ENCODE data around the gene SERINC2. TPM values are rescaled to one million over a fixed set of nuclear protein-coding genes. Genes with fewer than 3 reads are reported as not detected.
A peak's percentile ranks its signal among the peaks of the same experiment; 100 is the strongest.

The SERINC2 gene
- total and polyA plus RNA-seq, 2 of the 8 experiments (the other 6 are each of a cell fraction or from before 2014, with no cell fraction given) = 31.4 to 60.0 TPM

GRCh38 chr1:31435471-31436409 is 22.7 kb downstream of the SERINC2 start:
- Histone ChIP-seq H4K8ac (ENCODE audit: extremely low read depth, insufficient read depth, low read length) (no peak overlapping the region), H4K91ac (replicated peaks; ENCODE audit: insufficient read length, low read length) (no peak overlapping the region), H3K18ac (ENCODE audit: extremely low read depth, low read length) (no peak overlapping the region), H3K9me3 (ENCODE audit: insufficient read depth in 2 of 2, low read depth in 1 of 2, low read length in 1 of 2) (no peaks in the 10 kb centered on the region), H3K14ac (ENCODE audit: insufficient read length) (no peak overlapping the region), H2BK20ac (ENCODE audit: low read length) (no peak overlapping the region), H2BK12ac (ENCODE audit: low read depth, low read length) (no peak overlapping the region), H3K56ac (replicated peaks; ENCODE audit: insufficient read length, low read depth, low read length) (no peak overlapping the region), H3K4me3 (ENCODE audit: extremely low read depth in 1 of 4, insufficient read depth in 2 of 4, low read depth in 3 of 4, low read length in 4 of 4) (no peak overlapping the region), H2AK5ac (ENCODE audit: low read depth, low read length) (no peak overlapping the region), H3K36me3 (ENCODE audit: control insufficient read depth in 2 of 4, insufficient read depth in 4 of 4, low read length in 3 of 4) (peaks cover 0 to 11% (median 0%) of the 10 kb centered on the region in 4 experiments; a peak in 2 of 8 replicates), H3K4me1 (replicated peaks in 1 of 4; ENCODE audit: control insufficient read depth in 3 of 4, insufficient read depth in 4 of 4, low read length in 3 of 4) (peaks cover 0 to 5% (median 3%) of the 10 kb centered on the region in 4 experiments; a peak in 4 of 7 replicates), H3K79me1 (ENCODE audit: low read depth, low read length) (no peaks in the 10 kb centered on the region; the same call in 1 of the 2 replicates), H4K20me1 (replicated peaks in 1 of 2; ENCODE audit: control insufficient read depth in 1 of 2, insufficient read depth in 2 of 2, low read length in 2 of 2) (peaks cover 0 to 2% of the 10 kb centered on the region in 2 experiments), H2BK15ac (ENCODE audit: low read length) (no peak overlapping the region), H2BK5ac (ENCODE audit: low read depth, low read length) (no peak overlapping the region), H3K27me3 (replicated peaks in 1 of 4; ENCODE audit: control insufficient read depth in 3 of 4, extremely low read depth in 1 of 4, insufficient read depth in 3 of 4, low read length in 3 of 4) (no peaks in the 10 kb centered on the region), H3K79me2 (ENCODE audit: control insufficient read depth in 1 of 2, insufficient read depth in 2 of 2, low read length in 2 of 2) (no peaks in the 10 kb centered on the region), H2AFZ (ENCODE audit: low read length) (no peak overlapping the region), H2BK120ac (replicated peaks; ENCODE audit: low read depth, low read length) (no peak overlapping the region), H3K23ac (ENCODE audit: insufficient read length) (no peak overlapping the region), H3K9ac (replicated peaks in 1 of 4; ENCODE audit: extremely low read depth in 1 of 4, low read depth in 3 of 4, low read length in 3 of 4) (no peak overlapping the region; a peak in 1 of 7 replicates), H3K27ac (ENCODE audit: low read depth, low read length) (no peak overlapping the region), H3K4ac (replicated peaks; ENCODE audit: insufficient read length, low read depth, low read length) (no peak overlapping the region), H3K4me2 (ENCODE audit: insufficient read depth in 1 of 2, low read depth in 2 of 2, low read length in 2 of 2) (no peak overlapping the region), H3K23me2 (ENCODE audit: low read depth, low read length) (peaks cover 6% of the 10 kb centered on the region; the same call in 1 of the 2 replicates), H4K5ac (ENCODE audit: insufficient read length, low read depth, low read length) (no peak overlapping the region)
- TF ChIP-seq BCL11A (IDR thresholded peaks at IDR 0.05; ENCODE audit: low read depth in 2 of 2, low read length in 2 of 2) (no peak), BRCA1 (IDR thresholded peaks at IDR 0.05; ENCODE audit: low read depth, low read length) (no peak), CTBP2 (IDR thresholded peaks at IDR 0.05; ENCODE audit: borderline replicate concordance, insufficient read depth, insufficient read length, low read length) (no peak), KDM1A (IDR thresholded peaks at IDR 0.05; ENCODE audit: borderline replicate concordance, low read length) (peak; percentile 80; the same call in 1 of the 2 replicates), TAF1 (IDR thresholded peaks at IDR 0.05; ENCODE audit: low read depth, low read length) (no peak)
- DNase-seq (ENCODE audit: low read depth in 1 of 2, low spot score in 2 of 2) (no peak), FAIRE-seq (no peak)
- ChIA-PET CTCF (ENCODE audit: partially characterized antibody) (interaction anchor here (0.6 to 2.6 kb wide), 6 partner anchors 13 to 324 kb away, joined by 3 to 10 read pairs (median 4); no protein-coding TSS in a partner anchor), POLR2A (ENCODE audit: partially characterized antibody) (interaction anchor here (0.8 to 1.3 kb wide), 6 partner anchors 10 to 209 kb away, joined by 3 to 5 read pairs (median 3); partner anchors contain the start of gene PEF1)
- 92% methylated on average over 13 of the region's 13 CpGs; no CpG with 5 or more reads in 1 of the 2 experiments for WGBS, 2 experiments (ENCODE audit: extremely low coverage in 1 of 2, insufficient coverage in 1 of 2, insufficient read length in 1 of 2, insufficient replicate concordance in 2 of 2, low coverage in 1 of 2, low lambda C conversion rate in 2 of 2, missing lambda C conversion rate in 1 of 2)
